Brain pericyte (primary cell): ENCODE results near the gene CSTF1.

Experiments used
- DNase-seq: peaks from one replicate; pipeline ENCODE4 v3.0.0-alpha.2; 2012; ENCODE audit warnings: low read depth, low spot score

CSTF1 gene

GRCh38 chr20:56392132-56392880, at the start of gene CSTF1, which contains the start of gene AURKA:
CSTF1 (plus strand) TSS chr20:56392645; CDS start chr20:56395553, 2,908 bp downstream.
AURKA (minus strand) TSS chr20:56392215; CDS start chr20:56388197, 4,018 bp downstream.
- peak; percentile 99 for DNase-seq

GRCh38 chr20:56342783-56343182, 49.7 kb upstream of the CSTF1 start:
- DNase-seq: no peak

- DNase-seq: no peak
Observed at GRCh38 chr20:56343861-56344381, 48.5 kb upstream of the CSTF1 start.

- no peak for DNase-seq
Observed at GRCh38 chr20:56345911-56346310, 46.5 kb upstream of the CSTF1 start.

GRCh38 chr20:56347628-56348304, 44.7 kb upstream of the CSTF1 start:
- DNase-seq: no peak

- no peak for DNase-seq
Observed at GRCh38 chr20:56348305-56348693, 44.1 kb upstream of the CSTF1 start.

GRCh38 chr20:56348746-56349145, 43.7 kb upstream of the CSTF1 start:
- no peak for DNase-seq

- DNase-seq: no peak
Observed at GRCh38 chr20:56350842-56351241, 41.6 kb upstream of the CSTF1 start.

- DNase-seq: no peak
Observed at GRCh38 chr20:56352345-56353055, 39.9 kb upstream of the CSTF1 start.

GRCh38 chr20:56353356-56353755, 39.1 kb upstream of the CSTF1 start:
- DNase-seq: no peak

GRCh38 chr20:56358070-56358469, 34.4 kb upstream of the CSTF1 start:
- DNase-seq: no peak

- peak; percentile 42 for DNase-seq
Observed at GRCh38 chr20:56358600-56359211, 33.7 kb upstream of the CSTF1 start, which contains the start of gene FAM210B. FAM210B (plus strand) TSS chr20:56358974; CDS start chr20:56359006, 32 bp downstream.

- DNase-seq: peak; percentile 15
Observed at GRCh38 chr20:56359212-56360132, 33.0 kb upstream of the CSTF1 start.

GRCh38 chr20:56360133-56360907, 32.1 kb upstream of the CSTF1 start:
- DNase-seq: no peak

- DNase-seq: no peak
Observed at GRCh38 chr20:56360908-56361205, 31.6 kb upstream of the CSTF1 start.

- no peak for DNase-seq
Observed at GRCh38 chr20:56361900-56362299, 30.5 kb upstream of the CSTF1 start.

- DNase-seq: no peak
Observed at GRCh38 chr20:56362833-56363413, 29.5 kb upstream of the CSTF1 start.

- no peak for DNase-seq
Observed at GRCh38 chr20:56363491-56363890, 29.0 kb upstream of the CSTF1 start.

GRCh38 chr20:56368351-56369134, 23.9 kb upstream of the CSTF1 start:
- DNase-seq: no peak
